Measurements from ENCODE around the gene AKT1. TPM values are rescaled to one million over a fixed set of nuclear protein-coding genes. Genes with fewer than 3 reads are reported as not detected.
A peak's percentile ranks its signal among the peaks of the same experiment; 100 is the strongest.

The AKT1 gene
- total and polyA plus RNA-seq, 7 donors: 86.2 to 180 (median 116) TPM

DNA sequence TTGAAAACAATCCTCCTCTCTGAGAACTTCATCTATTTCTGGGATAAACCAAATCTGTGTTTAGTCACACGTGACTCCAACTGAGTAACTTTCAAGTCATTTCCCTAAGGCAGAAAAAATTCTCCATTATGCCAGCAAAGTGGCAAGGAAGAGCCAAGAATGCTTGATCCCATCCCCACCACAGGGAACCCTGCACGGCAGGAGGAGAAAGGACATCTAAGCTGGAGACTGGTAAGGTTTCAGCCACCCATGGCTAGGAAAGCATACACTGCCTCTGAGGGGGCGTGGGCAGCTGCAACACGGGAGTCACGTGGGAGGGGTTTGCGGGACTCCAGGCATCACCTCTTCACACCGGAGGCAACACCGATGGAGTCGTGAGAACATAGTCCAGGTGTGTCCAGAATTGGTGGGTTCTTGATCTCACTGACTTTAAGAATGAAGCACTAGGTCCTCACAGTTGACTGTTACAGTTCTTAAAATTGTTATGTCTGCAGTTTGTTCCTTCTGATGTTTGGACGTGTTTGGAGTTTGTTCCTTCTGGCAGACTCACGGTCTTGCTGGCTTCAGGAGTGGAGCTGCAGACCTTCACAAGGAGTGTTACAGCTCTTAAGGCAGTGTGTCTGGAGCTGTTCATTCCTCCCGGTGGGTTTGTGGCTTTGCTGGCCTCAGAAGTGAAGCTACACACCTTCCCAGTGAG, 45.3 kb downstream of the AKT1 start:
- 81 to 86% methylated on average over 12 of the region's 12 CpGs for WGBS, 2 donors
- H3K27ac ChIP-seq: no peak overlapping the region

DNA sequence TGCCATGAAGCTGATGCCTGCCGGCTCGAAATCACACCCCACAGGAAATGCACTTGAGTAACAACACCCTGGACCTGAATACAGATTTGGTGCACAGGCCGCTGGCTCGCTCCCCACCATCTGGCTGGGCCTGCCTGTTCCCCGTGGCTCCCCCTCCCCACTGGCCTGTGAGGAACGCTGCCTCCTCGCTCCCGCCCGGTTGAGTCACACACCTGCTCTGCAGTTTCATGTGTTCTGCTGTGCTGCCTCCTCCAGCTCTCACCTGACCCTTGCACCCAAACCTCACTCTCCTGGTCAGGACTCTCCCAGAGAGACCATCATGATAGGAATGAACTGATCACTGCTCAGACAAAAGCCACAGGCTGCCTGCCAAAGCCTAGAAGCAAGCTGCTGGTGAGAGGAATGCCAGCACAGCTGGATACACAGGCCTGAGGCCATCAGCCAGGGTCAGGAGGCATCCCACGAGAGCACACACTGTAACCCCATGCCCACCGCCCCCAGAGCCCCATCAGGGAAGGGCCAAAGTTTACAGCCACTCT, 46.4 kb downstream of the AKT1 start:
- no peaks in the 10 kb centered on the region for H3K9me3 ChIP-seq
- no peaks in the 10 kb centered on the region for H3K36me3 ChIP-seq
- no peak for TF ChIP-seq POLR2A (IDR thresholded peaks at IDR 0.05)
- TF ChIP-seq EP300 (IDR thresholded peaks at IDR 0.05): no peak
- TF ChIP-seq, protein P1, sequence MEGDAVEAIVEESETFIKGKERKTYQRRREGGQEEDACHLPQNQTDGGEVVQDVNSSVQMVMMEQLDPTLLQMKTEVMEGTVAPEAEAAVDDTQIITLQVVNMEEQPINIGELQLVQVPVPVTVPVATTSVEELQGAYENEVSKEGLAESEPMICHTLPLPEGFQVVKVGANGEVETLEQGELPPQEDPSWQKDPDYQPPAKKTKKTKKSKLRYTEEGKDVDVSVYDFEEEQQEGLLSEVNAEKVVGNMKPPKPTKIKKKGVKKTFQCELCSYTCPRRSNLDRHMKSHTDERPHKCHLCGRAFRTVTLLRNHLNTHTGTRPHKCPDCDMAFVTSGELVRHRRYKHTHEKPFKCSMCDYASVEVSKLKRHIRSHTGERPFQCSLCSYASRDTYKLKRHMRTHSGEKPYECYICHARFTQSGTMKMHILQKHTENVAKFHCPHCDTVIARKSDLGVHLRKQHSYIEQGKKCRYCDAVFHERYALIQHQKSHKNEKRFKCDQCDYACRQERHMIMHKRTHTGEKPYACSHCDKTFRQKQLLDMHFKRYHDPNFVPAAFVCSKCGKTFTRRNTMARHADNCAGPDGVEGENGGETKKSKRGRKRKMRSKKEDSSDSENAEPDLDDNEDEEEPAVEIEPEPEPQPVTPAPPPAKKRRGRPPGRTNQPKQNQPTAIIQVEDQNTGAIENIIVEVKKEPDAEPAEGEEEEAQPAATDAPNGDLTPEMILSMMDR (IDR thresholded peaks at IDR 0.05): no peak
- TF ChIP-seq POLR2AphosphoS5 (IDR thresholded peaks at IDR 0.05): no peak
- no peak overlapping the region for H3K4me3 ChIP-seq
- DNase-seq: peak; percentile 85
- H3K4me1 ChIP-seq: peaks cover 0 to 45% (median 31%) of the 10 kb centered on the region in 4 donors
- H3K27me3 ChIP-seq: no peaks in the 10 kb centered on the region
- peak overlapping the region in 1 of 4 donors; percentile 21 for H3K27ac ChIP-seq
- intact Hi-C loops (cut with DNase I): no loop called here
- WGBS, 2 donors: 14 to 52% methylated on average over 11 of the region's 11 CpGs

More for the DNA sequence above, 45.3 kb downstream of the AKT1 start:
- TF ChIP-seq POLR2A (IDR thresholded peaks at IDR 0.05): no peak
- no peak for TF ChIP-seq POLR2AphosphoS5 (IDR thresholded peaks at IDR 0.05)
- TF ChIP-seq, protein P1 (IDR thresholded peaks at IDR 0.05): no peak
- TF ChIP-seq EP300 (IDR thresholded peaks at IDR 0.05): no peak
- Histone ChIP-seq H3K27me3 (no peaks in the 10 kb centered on the region), H3K4me3 (no peak overlapping the region), H3K9me3 (no peaks in the 10 kb centered on the region), H3K4me1 (peaks cover 2 to 55% (median 41%) of the 10 kb centered on the region in 4 donors), H3K36me3 (no peaks in the 10 kb centered on the region)
- no peak for DNase-seq
- intact Hi-C loops (cut with DNase I): loop anchor here (5.0 kb wide), 1 partner anchor 77 kb away; no protein-coding TSS in a partner anchor

DNA sequence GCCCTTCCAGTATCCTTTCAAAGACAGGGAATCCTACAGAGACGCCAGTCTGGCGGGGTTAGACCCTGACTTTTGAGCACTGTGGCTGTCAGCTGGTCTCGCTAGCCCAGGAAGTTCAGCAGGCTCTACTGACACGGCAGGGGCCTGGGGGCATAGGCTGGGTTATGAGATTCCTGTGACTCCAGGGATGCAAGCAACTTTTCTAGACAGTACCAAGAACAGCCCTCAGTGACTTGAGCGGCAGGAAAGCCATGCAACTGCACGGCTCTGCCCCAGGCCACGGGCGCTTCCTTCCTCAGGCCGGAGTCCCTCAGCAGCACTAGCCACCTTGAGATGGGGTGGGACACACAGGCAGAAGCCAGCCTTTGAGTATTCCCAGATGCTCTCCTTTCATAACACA, 47.7 kb downstream of the AKT1 start:
- peaks cover 0 to 39% (median 24%) of the 10 kb centered on the region in 4 donors for H3K4me1 ChIP-seq

GRCh38 chr14:104746934-104747481, 48.5 kb downstream of the AKT1 start:
- peak overlapping the region; percentile 46 to 64 (median 54) for H3K27ac ChIP-seq
- WGBS, 2 donors: 10 to 51% methylated on average over 7 of the region's 7 CpGs
- peak; percentile 90 for DNase-seq
- H3K9me3 ChIP-seq: no peaks in the 10 kb centered on the region
- H3K36me3 ChIP-seq: no peaks in the 10 kb centered on the region
- TF ChIP-seq POLR2A (IDR thresholded peaks at IDR 0.05) (no peak), EP300 (IDR thresholded peaks at IDR 0.05) (no peak), POLR2AphosphoS5 (IDR thresholded peaks at IDR 0.05) (no peak)
- TF ChIP-seq, protein P1 (IDR thresholded peaks at IDR 0.05): no peak
- H3K4me1 ChIP-seq: peaks cover 0 to 36% (median 21%) of the 10 kb centered on the region in 4 donors
- no peaks in the 10 kb centered on the region for H3K27me3 ChIP-seq
- intact Hi-C loops (cut with DNase I): no loop called here
- H3K4me3 ChIP-seq: no peak overlapping the region

More for the DNA sequence above, 47.7 kb downstream of the AKT1 start:
- DNase-seq: no peak
- Histone ChIP-seq H3K4me3 (no peak overlapping the region), H3K36me3 (no peaks in the 10 kb centered on the region), H3K27ac (peak overlapping the region; percentile 46 to 64 (median 54)), H3K27me3 (no peaks in the 10 kb centered on the region), H3K9me3 (no peaks in the 10 kb centered on the region)
- 63 to 69% methylated on average over 9 of the region's 9 CpGs for WGBS, 2 donors
- TF ChIP-seq EP300 (IDR thresholded peaks at IDR 0.05): no peak
- no peak for TF ChIP-seq POLR2A (IDR thresholded peaks at IDR 0.05)
- intact Hi-C loops (cut with DNase I): no loop called here

DNA sequence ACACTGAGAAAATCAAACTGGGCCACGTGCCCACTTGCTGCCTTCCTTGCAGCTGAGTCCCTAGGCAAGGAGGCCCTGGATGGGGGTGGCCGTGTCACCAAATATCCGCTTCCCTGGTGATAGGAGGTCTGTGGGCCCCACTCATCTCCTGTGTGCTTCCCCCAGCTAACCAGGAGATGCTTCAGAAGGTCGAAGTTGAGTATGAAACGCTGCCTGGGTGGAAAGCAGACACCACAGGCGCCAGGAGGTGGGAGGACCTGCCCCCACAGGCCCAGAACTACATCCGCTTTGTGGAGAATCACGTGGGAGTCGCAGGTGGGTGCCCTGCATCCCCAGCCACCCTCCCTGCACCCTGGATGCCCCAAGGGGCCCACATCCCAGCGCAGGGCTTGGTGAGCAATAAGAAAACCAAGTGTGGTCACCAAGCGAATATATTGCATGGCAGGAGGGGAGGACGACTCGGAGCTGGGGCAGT, 49.4 kb downstream of the AKT1 start:
- H3K36me3 ChIP-seq: no peaks in the 10 kb centered on the region
- no peak for DNase-seq
- TF ChIP-seq EP300 (IDR thresholded peaks at IDR 0.05): no peak
- TF ChIP-seq, protein P1 (IDR thresholded peaks at IDR 0.05): no peak
- no peak for TF ChIP-seq POLR2AphosphoS5 (IDR thresholded peaks at IDR 0.05)
- no peak for TF ChIP-seq POLR2A (IDR thresholded peaks at IDR 0.05)
- intact Hi-C loops (cut with DNase I): no loop called here
- peaks cover 0 to 32% (median 17%) of the 10 kb centered on the region in 4 donors for H3K4me1 ChIP-seq
- 79 to 87% methylated on average over 13 of the region's 13 CpGs for WGBS, 2 donors
- H3K4me3 ChIP-seq: no peak overlapping the region
- H3K27ac ChIP-seq: peak overlapping the region; percentile 46 to 64 (median 54)
- no peaks in the 10 kb centered on the region for H3K9me3 ChIP-seq
- no peaks in the 10 kb centered on the region for H3K27me3 ChIP-seq
